ENCODE data around the gene CARF. TPM values are rescaled to one million over a fixed set of nuclear protein-coding genes. Genes with fewer than 3 reads are reported as not detected.
A peak's percentile ranks its signal among the peaks of the same experiment; 100 is the strongest.
"Not testable (repeated sequence)": the region's sequence is repeated elsewhere in the genome, so short reads cannot be mapped to it uniquely, and the experiment has no call there.

CARF gene
- 5.1 and 6.7 TPM in 2 replicates for total RNA-seq (2014; rRNA removed; shearing (Covaris generic))

- DNase-seq (ENCODE audit: low read depth) = peak; percentile 94
Observed at GRCh38 chr2:202911512-202912341, at the start of gene CARF, which contains the start of gene WDR12. CARF (plus strand) TSS chr2:202912275; CDS start chr2:202941903, 29,628 bp downstream. WDR12 (minus strand) TSS chr2:202911673; CDS start chr2:202911476, 197 bp downstream.

DNA sequence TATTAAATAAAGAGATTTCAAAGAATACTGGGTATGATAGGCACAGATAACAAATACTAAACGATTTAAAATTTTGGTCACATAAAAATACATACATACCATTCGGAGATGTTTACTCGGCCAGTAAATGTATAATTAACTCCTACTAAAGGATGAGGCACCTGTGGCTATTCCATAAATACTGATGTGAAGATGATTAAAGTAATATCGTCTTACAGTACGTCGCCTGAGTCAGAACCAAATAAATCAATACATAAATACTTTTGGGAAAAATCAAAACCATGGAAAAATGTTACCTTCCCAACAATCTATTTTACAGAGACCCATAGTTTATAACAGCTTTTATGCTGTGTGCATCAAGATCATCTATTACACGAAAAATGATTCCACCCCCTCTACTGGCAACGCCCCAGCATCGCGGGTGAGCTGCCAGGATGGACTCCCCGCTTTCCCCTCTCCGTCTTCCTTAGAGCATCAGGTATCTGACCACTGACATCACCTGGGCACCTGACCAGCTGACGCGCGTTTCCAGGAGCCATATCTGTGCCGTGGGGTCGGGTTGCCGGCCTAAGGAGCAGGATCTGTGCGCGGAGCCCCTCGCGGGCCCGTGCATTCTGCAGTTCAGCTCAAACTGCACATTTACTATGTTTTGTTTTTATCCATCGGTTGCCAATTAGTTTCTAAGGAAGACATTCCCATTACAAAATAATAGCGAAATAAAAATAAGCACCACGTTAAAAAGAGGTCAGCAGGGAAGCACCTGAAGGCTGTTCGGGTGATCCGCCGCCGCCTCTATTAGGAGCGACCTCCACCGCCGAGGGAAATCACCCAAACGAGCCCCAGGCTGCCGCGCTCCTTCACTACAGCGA lies 41.4 kb upstream of the CARF start:
- peak; percentile 62 for DNase-seq (ENCODE audit: low read depth)

GRCh38 chr2:202871300-202872141 lies 40.6 kb upstream of the CARF start, which contains the start of gene ICA1L:
ICA1L (minus strand) TSS chr2:202871766; CDS start chr2:202829009, 42,757 bp downstream.
- peak; percentile 73 for DNase-seq (ENCODE audit: low read depth)

DNA sequence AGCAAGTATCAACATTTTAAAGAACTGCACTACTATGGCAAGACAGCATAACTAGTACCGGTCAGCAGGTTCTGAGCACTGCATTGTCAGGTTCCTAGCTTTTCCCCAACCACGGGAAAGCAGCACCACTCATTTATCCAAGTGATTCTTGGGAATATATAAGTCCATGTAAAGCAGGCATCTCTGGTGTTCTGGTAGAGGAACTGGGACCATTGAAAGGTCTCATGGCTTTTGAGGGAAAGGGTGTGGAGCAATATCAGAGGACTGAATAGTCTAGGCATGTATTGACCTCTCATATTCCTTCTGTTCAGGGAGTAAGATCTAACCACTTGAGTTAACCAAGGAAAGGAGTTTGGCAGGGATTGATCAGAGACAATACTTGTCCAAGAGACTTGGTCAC lies 34.4 kb upstream of the CARF start:
- DNase-seq (ENCODE audit: low read depth) = no peak

DNA sequence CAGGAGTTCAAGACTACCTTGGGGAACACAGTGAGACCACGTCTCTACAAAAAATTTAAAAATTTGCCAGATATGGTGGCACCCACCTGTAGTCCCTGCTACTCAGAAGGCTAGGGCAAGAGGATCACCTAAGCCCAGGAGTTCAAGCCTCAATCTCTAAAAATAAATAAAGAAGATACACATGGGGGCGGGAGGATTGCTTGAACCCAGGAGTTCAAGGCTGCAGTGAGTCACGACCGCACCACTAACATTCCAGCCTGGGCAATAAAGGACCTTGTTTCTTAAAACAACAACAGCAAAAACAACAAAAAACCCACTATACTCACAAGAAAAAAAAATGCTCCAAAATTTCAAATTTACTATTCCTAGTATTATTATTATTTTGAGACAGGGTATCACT lies 30.5 kb upstream of the CARF start:
- no peak for DNase-seq (ENCODE audit: low read depth)

DNA sequence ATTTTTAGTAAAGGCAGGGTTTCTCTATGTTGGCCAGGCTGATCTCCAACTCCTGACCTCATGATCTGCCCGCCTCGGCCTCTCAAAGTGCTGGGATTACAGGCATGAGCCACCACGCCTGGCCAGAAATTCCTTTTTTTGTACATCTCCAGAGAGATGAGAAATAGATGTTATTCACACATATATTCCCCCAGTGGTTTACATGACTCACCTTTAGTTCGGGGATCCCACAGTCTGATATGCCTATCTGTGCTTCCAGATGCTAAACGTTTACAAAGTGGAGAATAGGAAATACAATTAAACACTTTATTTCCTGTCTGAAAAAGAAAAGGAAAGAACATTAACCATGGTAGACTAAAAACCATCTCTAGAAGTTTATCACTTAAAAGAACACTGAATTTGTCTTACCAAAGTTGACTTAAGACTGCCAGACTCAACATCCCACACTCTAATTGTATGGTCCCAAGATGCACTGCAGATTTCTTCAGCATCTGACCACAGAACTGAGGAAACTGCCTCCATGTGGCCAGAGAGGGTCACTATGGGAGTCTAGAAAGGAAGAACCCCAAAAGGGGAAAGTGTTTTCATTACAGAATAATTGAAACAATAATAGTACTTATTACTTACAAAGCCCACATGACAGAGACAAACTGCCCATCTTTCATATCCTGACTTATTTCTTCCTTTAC lies 27.9 kb upstream of the CARF start:
- DNase-seq (ENCODE audit: low read depth) = peak; percentile 17

DNA sequence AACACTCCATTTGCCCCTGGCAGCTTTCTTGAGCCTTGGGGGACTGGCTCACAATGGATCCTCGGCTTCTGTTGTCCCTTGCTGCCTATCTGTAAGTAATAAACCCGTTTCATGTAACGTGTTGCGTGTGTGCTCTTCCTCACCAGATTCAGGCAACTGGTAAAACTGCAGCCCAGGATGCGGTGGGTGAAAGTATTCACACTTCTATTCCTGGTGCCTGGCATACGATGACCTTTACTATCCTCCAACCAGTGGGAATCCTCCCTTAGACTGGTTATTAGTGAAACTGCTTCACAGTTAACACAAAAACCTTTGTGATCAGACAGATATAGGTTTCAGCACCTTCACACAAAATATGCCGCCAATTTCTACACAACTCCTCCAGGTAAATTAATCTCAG lies 26.9 kb upstream of the CARF start:
- no peak for DNase-seq (ENCODE audit: low read depth)

GRCh38 chr2:202905507-202905906 lies 6.6 kb upstream of the CARF start:
- DNase-seq (ENCODE audit: low read depth) = not testable (repeated sequence)

DNA sequence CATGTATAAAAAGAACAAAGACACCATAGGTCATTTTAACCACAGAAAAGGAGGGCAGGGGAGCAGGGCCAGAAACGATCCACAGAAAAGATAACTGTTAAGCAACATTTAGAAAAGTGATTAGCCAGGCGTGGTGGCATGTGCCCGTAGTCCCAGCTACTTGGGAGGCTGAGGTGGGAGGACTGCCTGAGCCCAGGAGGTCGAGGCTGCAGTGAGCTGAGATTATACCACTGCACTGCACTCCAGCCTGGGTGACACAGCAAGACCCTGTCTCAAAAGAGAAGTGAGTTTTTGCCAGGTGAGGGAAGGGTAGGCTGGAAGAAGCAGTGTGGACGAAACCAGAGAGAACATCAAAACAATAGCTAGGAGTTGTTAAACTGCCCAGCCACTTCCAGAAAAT lies 3.9 kb upstream of the CARF start:
- DNase-seq (ENCODE audit: low read depth) = no peak

- DNase-seq (ENCODE audit: low read depth) = no peak
Observed at GRCh38 chr2:202909394-202910192, 2.5 kb upstream of the CARF start.

DNA sequence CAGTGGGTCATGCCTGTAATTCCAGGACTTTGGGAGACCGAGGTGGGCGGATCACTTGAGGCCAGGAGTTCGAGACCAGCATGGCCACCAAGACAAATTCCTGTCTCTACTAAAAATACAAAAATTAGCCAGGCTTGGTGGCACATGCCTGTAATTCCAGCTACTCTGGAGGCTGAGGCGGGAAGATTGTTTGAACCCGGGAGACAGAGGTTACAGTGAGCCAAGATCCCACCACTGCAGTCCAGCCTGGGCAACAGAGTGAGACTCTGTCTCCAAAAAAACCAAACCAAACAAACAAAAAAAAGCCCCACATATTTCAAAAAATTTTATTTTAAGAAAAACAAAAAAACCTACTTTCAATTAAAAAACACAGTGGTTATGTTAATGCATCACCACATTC lies 1.8 kb upstream of the CARF start:
- not testable (repeated sequence) for DNase-seq (ENCODE audit: low read depth)

DNA sequence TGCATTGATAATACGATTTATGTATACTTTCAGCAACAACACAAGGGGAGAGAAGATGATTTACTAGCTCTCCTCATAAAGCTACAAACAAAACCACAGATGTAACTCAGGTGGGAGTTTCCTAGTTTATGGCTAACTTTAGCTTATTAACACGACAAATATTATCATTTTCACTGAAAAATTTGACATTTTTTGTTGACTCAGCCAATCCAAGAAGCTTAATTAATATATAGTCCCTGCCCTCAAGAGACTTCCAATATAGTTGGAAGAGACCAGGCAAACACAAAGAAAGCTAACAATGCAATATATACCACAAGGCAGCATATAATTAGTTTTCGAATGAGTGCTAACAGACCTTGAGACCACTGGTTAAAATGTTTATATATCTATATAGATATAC lies 1.4 kb upstream of the CARF start:
- DNase-seq (ENCODE audit: low read depth) = no peak

GRCh38 chr2:202911203-202911511 lies 918 bp upstream of the CARF start:
- DNase-seq (ENCODE audit: low read depth) = no peak

GRCh38 chr2:202912342-202913201 lies 497 bp downstream of the CARF start:
- not testable (repeated sequence) for DNase-seq (ENCODE audit: low read depth)

DNA sequence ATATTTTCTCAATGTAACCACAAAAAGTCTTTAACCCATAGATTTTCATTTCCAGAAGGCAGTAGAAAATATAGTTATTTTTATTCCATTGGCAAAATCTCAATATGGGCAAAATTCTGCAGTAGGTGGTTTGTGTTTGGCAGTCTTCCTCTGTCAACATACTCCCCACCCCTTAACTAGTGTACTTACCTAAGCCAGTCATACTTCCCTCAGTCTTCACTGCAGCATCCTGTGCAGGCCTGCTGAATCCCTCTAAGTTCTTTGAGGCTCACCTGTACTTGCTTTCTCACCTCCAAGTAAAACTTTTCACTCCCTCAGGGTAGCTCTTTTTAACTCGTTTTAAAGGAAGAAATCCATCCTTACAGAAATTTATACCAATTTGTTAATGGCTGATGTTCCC lies 6.8 kb downstream of the CARF start:
- DNase-seq (ENCODE audit: low read depth) = no peak

DNA sequence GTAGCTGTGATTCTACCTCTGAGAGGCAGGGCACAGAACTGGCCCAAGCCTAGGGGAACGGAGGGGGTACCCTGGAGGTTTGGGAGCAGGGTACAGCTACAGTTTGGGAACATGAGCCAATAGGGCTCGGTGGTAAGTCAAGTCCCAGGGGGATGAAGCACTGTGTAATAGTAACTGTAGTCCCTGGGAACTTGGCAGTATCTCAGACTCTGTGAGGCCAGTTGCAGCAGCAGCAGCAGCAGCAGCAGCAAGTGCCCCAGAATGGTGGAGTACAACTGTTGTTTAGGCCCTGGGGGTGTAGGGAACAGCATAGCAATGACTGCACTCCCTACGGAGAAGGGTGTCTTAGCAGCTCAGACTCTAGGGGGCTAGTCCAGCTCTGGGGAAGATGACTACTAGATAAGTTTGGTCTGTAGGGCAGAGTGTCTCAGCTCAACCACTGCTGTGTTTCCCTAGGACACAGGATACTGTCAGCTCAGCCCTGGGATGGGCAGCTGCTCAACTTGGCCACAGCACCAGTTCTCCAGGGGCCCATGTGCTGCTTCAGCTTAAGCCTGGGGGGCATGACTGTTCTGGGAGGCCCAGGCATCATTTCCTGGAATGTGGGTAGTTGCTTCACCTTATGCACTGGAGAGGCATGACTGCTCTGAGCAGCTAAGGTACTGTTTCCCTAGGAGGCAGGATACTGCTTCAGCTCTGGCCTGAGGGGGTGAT lies 20.5 kb downstream of the CARF start:
- peak; percentile 94 for DNase-seq (ENCODE audit: low read depth)

GRCh38 chr2:202933139-202933510 lies 21.1 kb downstream of the CARF start:
- DNase-seq (ENCODE audit: low read depth) = peak; percentile 76

GRCh38 chr2:202933958-202934357 lies 21.9 kb downstream of the CARF start:
- DNase-seq (ENCODE audit: low read depth) = no peak

GRCh38 chr2:202934456-202934855 lies 22.4 kb downstream of the CARF start:
- no peak for DNase-seq (ENCODE audit: low read depth)
